Activated CD4-positive, alpha-beta T cell treated with anti-CD3 and anti-CD28 coated beads, Interleukin-2, amount 10 ng/mL, durations not matched to agents 24 days and 14 days (primary cell): Measurements from ENCODE around the gene TXNRD1. TPM values are rescaled to one million over a fixed set of nuclear protein-coding genes. Genes with fewer than 3 reads are reported as not detected.

Experiments
- DNase-seq: peaks from one replicate; pipeline ENCODE4 v3.0.0; 2022
- H3K27ac Mint-ChIP-seq: one replicate; pipeline ENCODE4 v1.8.0; 2022; ENCODE audit warnings: mild to moderate bottlenecking, mixed read lengths
- H3K27me3 Mint-ChIP-seq: one replicate; pipeline ENCODE4 v1.8.0; 2022; ENCODE audit warnings: mixed read lengths
- H3K36me3 Mint-ChIP-seq: one replicate; pipeline ENCODE4 v1.8.0; 2022; ENCODE audit warnings: low read depth, mild to moderate bottlenecking, mixed read lengths
- H3K4me1 Mint-ChIP-seq: one replicate; pipeline ENCODE4 v1.8.0; 2021; ENCODE audit warnings: mixed read lengths
- H3K4me3 Mint-ChIP-seq: one replicate; pipeline ENCODE4 v1.8.0; 2022; ENCODE audit warnings: mild to moderate bottlenecking, moderate library complexity, mixed read lengths
- H3K9me3 Mint-ChIP-seq: one replicate; pipeline ENCODE4 v1.8.0; 2021; ENCODE audit warnings: mixed read lengths
- intact Hi-C: fragments of 100-400 bp; cut with micrococcal nuclease; formaldehyde crosslinking; loops from one replicate; pipeline ENCODE4 v1.15.1; 2023
- total RNA-seq: library from RNA; stranded (reverse); gene quantifications from 2 replicates; pipeline ENCODE4 v1.2.3, GENCODE V29; 2022

Gene TXNRD1
- total RNA-seq, 1 donor from 2014 or later: 99.7 TPM

GRCh38 chr12:104234926-104235499 is 19.4 kb downstream of the TXNRD1 start:
- no peak overlapping the region for H3K4me3 Mint-ChIP-seq
- DNase-seq: no peak
- H3K4me1 Mint-ChIP-seq: no peaks in the 10 kb centered on the region
- H3K27me3 Mint-ChIP-seq: peaks cover 4% of the 10 kb centered on the region
- peaks cover 21% of the 10 kb centered on the region for H3K9me3 Mint-ChIP-seq
- no peak overlapping the region for H3K27ac Mint-ChIP-seq
- intact Hi-C loops: no loop called here
- H3K36me3 Mint-ChIP-seq: no peaks in the 10 kb centered on the region

DNA sequence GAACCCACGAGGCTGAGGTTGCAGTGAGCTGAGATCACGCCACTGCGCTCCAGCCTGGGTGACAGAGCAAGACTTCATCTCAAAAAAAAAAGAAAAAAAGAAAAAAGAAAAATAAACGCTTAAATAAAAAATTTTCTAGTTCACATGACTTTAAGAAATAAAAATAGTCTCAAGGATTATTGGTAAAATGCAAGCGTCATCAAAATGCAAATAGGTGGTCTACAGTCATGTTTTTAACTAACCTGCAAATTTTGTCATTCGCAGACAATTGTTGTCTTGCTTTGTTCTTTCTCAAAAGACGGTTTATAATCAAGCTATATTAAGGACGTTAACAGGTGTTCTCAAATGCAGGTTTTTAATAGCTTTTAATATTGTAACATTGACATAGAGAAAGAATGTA is 22.4 kb downstream of the TXNRD1 start:
- Mint-ChIP-seq H3K36me3 (no peaks in the 10 kb centered on the region), H3K27me3 (peaks cover 3% of the 10 kb centered on the region), H3K9me3 (peaks cover 13% of the 10 kb centered on the region), H3K4me1 (no peaks in the 10 kb centered on the region), H3K27ac (no peak overlapping the region), H3K4me3 (no peak overlapping the region)
- intact Hi-C loops: no loop called here
- DNase-seq: no peak

DNA sequence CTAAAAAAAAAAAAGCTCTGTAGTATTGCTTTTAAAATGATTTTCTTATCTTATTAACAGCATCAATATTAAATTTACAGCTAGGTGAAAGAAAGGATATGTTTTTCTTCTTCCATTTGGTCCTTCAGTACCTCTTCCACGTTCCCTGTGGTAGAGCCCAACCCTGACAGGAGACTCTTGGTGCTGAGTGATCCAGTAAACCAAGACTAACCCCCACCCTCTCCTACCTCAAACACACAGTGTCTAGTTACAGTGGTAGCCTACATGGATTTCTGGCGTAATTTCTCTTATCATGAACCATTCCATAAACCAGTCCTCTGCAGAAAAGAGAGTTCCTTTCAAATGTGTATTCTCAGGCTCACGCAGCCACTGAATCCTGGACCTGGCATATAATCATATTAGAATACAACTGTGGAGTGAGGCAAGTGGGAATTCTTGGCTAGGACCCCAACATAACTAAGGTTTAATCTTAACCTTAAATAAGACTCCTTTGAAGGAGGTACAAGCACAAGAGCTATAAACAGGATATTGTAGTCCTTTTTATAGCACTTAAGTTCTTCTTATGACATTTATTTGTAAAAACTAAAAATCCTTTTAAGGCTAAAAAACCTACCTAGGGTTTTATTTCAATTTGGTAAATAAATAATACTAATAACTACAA is 27.1 kb downstream of the TXNRD1 start:
- DNase-seq: no peak
- Mint-ChIP-seq H3K9me3 (no peaks in the 10 kb centered on the region), H3K27me3 (peaks cover 12% of the 10 kb centered on the region), H3K4me3 (no peak overlapping the region), H3K36me3 (no peaks in the 10 kb centered on the region), H3K27ac (no peak overlapping the region), H3K4me1 (no peaks in the 10 kb centered on the region)
- intact Hi-C loops: no loop called here

DNA sequence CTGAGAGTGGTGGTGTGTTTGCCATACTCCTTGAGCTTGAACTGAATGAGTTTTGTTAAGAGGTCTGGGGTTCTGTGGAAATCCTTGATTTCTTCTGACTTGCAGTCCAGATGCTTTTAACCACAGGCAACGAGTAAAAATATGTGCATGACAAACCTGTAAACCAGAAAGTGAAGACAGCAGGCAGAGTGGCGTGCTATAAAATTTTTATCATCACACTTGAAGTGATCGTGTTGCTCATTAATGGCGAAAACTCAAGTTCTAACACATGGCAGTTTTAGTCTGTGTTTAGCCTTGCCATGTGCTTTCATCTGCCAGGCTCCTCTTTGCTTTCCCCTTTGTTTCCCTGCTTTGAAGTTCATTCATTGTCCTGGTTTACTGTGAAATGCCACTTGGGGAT is 28.0 kb downstream of the TXNRD1 start:
- no peak overlapping the region for H3K4me3 Mint-ChIP-seq
- no peaks in the 10 kb centered on the region for H3K4me1 Mint-ChIP-seq
- H3K27ac Mint-ChIP-seq: no peak overlapping the region
- peaks cover 12% of the 10 kb centered on the region for H3K27me3 Mint-ChIP-seq
- H3K36me3 Mint-ChIP-seq: no peaks in the 10 kb centered on the region
- intact Hi-C loops: no loop called here
- H3K9me3 Mint-ChIP-seq: no peaks in the 10 kb centered on the region
- DNase-seq: no peak

DNA sequence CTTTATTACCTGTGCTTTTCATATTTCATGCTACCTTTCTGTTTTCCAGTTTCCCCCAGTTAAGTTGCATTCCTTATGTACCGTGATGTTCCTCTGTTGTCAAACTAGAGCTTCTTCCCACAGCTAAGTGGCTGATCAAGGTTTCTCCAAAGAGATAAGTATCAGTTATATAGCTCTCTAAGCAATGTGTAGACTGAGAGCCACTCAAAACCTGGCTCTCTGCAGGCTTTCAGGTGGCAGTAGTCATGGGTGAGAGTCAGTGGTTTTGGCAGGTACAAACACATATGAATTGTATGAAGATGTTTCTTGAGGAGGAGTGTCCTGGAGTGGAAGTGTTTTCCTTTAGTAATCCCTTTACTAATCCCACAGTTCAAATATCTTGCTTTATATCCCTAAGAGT is 28.4 kb downstream of the TXNRD1 start:
- Mint-ChIP-seq H3K4me3 (no peak overlapping the region), H3K9me3 (no peaks in the 10 kb centered on the region)

GRCh38 chr12:104247698-104248097 is 32.1 kb downstream of the TXNRD1 start:
- Mint-ChIP-seq H3K36me3 (no peaks in the 10 kb centered on the region), H3K4me1 (no peaks in the 10 kb centered on the region), H3K9me3 (no peaks in the 10 kb centered on the region), H3K27ac (no peak overlapping the region), H3K4me3 (no peak overlapping the region), H3K27me3 (peaks cover 9% of the 10 kb centered on the region)
- intact Hi-C loops: no loop called here
- no peak for DNase-seq

More for the DNA sequence above, 28.4 kb downstream of the TXNRD1 start:
- Mint-ChIP-seq H3K27me3 (peaks cover 12% of the 10 kb centered on the region), H3K36me3 (no peaks in the 10 kb centered on the region), H3K27ac (no peak overlapping the region), H3K4me1 (no peaks in the 10 kb centered on the region)
- intact Hi-C loops: no loop called here
- DNase-seq: no peak

DNA sequence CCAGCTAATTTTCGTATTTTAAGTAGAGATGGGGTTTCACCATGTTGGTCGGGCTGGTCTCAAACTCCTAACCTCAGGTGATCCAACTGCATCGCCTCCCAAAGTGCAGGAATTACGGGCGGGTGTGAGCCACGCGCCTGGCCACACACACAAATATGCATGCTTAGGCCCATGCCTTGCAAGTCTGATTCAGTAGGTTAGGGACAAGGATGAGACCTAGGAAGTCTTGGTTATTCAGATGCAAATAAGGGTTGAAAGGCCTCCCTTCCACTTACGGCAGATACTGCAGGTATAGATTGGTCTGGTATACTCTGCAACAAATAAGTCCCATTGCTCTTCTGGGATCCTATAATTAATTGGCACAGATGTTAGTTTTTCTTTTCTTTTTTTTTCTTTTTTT is 32.9 kb downstream of the TXNRD1 start:
- Mint-ChIP-seq H3K9me3 (no peaks in the 10 kb centered on the region), H3K4me1 (no peaks in the 10 kb centered on the region), H3K36me3 (no peaks in the 10 kb centered on the region), H3K27ac (no peak overlapping the region), H3K4me3 (no peak overlapping the region), H3K27me3 (peaks cover 9% of the 10 kb centered on the region)
- no peak for DNase-seq
- intact Hi-C loops: no loop called here

- Mint-ChIP-seq H3K36me3 (no peaks in the 10 kb centered on the region), H3K4me1 (no peaks in the 10 kb centered on the region), H3K4me3 (no peak overlapping the region), H3K9me3 (no peaks in the 10 kb centered on the region), H3K27me3 (peaks cover 6% of the 10 kb centered on the region), H3K27ac (no peak overlapping the region)
- intact Hi-C loops: no loop called here
- DNase-seq: no peak
Observed at GRCh38 chr12:104249017-104249416, 33.4 kb downstream of the TXNRD1 start.

DNA sequence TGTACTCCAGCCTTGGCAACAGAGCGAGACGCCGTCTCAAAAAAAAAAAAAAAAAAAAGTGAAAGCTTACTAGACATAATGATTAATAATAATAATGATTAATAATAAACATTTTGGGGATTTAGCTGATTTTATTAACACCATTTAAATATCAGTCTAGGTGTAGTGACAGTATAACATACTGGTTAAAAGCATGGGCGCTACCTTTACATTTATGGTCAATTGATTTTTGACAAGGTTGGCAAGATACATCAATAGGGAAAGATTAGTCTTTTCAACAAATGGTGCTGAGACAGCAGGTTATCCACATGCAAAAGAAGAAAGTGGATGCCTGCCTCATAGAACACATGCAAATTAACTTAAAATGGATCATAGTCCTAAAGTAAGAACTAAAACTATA is 34.3 kb downstream of the TXNRD1 start:
- Mint-ChIP-seq H3K9me3 (no peaks in the 10 kb centered on the region), H3K27me3 (no peaks in the 10 kb centered on the region), H3K27ac (no peak overlapping the region), H3K36me3 (no peaks in the 10 kb centered on the region), H3K4me3 (no peak overlapping the region), H3K4me1 (no peaks in the 10 kb centered on the region)
- DNase-seq: no peak
- intact Hi-C loops: no loop called here

DNA sequence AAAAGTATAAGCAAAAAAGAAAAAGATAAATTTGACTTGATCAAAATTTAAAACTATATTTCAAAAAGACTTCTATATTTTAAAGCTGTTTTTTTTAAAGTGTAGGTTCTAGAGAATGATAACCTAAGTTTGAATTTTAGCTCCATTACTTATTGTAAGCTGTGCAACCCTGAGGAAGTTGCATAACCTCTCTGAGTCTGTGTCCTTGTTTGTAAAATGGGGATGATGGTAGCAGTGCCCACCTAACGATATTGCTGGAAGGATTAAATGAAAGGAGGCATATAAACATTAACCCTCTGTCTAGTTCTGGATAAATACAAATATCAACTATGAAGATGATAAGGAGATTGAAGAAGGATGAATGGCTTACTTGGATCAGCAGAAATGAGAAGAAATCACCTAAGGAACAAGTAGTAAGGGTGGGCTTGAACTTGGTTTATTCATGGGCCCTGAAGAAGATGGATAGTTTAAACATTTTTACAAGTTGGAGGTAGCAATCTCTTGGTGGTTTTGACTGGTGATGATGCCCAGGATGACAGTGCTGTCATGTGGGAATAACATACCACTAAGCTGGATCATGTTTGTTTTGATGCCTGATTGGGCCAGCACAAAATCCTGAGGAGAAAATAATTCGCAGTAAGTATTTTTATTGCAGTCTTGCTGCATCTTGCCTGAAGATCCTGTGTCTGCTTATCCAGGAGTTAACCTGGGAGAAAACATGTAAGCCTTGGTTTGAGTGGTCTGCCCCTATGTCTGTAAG is 35.0 kb downstream of the TXNRD1 start:
- H3K4me3 Mint-ChIP-seq: no peak overlapping the region
- H3K4me1 Mint-ChIP-seq: no peaks in the 10 kb centered on the region
- no peaks in the 10 kb centered on the region for H3K9me3 Mint-ChIP-seq
- H3K27me3 Mint-ChIP-seq: no peaks in the 10 kb centered on the region
- DNase-seq: no peak
- no peak overlapping the region for H3K27ac Mint-ChIP-seq
- H3K36me3 Mint-ChIP-seq: no peaks in the 10 kb centered on the region
- intact Hi-C loops: no loop called here

DNA sequence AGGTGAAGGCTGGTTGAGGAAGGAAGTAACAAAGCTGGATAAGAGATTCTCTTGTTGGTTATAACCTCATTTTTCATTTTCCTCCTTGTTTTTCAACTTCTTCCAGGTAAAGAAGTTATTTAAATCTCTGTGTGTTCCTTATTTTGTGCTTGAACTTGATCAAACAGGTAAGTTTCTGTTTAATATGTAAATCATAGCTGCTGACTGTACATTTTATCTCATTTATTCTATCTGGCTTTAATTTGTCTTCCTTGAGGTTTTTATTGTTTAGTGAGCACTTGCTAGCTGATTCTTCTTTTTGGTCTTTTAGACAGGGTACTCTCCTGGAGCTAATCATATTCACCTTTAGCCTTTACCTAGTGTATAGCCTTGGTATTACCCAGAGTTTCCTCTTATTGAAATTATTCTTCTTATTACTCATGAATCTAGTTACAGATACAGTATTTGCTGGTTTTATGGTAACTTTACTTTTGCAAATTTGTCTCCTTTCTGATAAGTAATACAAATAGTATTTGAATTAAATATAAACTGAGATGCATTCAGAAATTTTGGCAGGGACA is 42.4 kb downstream of the TXNRD1 start:
- Mint-ChIP-seq H3K9me3 (no peaks in the 10 kb centered on the region), H3K4me3 (no peak overlapping the region), H3K27ac (no peak overlapping the region), H3K27me3 (no peaks in the 10 kb centered on the region), H3K4me1 (no peaks in the 10 kb centered on the region), H3K36me3 (no peaks in the 10 kb centered on the region)
- DNase-seq: no peak
- intact Hi-C loops: no loop called here

DNA sequence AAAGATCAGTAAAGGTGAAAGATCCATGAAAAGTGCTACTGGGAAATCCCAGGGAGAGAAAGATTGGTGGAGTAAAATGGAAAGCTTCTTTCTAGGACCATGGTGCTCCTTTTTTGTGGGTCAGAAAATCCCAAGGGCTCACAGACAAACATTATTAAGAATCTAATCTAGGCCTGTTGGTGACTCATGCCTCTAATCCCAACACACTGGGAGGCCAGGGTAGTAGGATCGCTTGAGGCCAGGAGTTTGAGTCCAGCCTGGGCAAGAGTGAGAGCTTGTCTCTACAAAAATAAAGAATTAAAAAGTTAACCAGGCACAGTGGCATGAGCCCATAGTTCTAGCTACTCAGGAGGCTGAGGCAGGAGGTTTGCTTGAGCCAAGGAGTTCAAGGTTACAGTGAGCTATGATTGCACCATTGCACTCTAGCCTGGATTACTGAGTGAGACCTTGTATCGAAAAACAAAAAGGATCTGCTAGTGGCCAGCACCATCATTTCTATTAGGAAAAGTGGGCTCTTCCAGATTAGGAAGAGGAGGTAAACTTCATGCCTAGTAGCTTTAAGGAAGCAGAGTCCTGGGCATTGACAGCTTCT is 43.0 kb downstream of the TXNRD1 start:
- intact Hi-C loops: no loop called here
- H3K27ac Mint-ChIP-seq: no peak overlapping the region
- H3K4me1 Mint-ChIP-seq: no peaks in the 10 kb centered on the region
- DNase-seq: no peak
- no peaks in the 10 kb centered on the region for H3K9me3 Mint-ChIP-seq
- no peak overlapping the region for H3K4me3 Mint-ChIP-seq
- H3K27me3 Mint-ChIP-seq: no peaks in the 10 kb centered on the region
- no peaks in the 10 kb centered on the region for H3K36me3 Mint-ChIP-seq

- intact Hi-C loops: no loop called here
- H3K4me1 Mint-ChIP-seq: no peaks in the 10 kb centered on the region
- no peaks in the 10 kb centered on the region for H3K27me3 Mint-ChIP-seq
- H3K9me3 Mint-ChIP-seq: no peaks in the 10 kb centered on the region
- no peak overlapping the region for H3K4me3 Mint-ChIP-seq
- DNase-seq: no peak
- no peak overlapping the region for H3K27ac Mint-ChIP-seq
- no peaks in the 10 kb centered on the region for H3K36me3 Mint-ChIP-seq
Observed at GRCh38 chr12:104263026-104263425, 47.4 kb downstream of the TXNRD1 start.
